GM12878 (cell line): ENCODE results near the gene AXL. TPM values are rescaled to one million over a fixed set of nuclear protein-coding genes. Genes with fewer than 3 reads are reported as not detected.

ENCODE experiments used
- ATAC-seq: fragments of 200-7000 bp; cut with Tn5 transposase; 3 replicates; pipeline ENCODE4 v1.9.1; 2020; ENCODE audit warnings: mild to moderate bottlenecking, moderate library complexity
- BruUV-seq: library from RNA; stranded (reverse); fragments of 400-500 nt; replicated peaks from 2 replicates; lab custom pipeline; 2021; lab: Mats Ljungman, UMichigan
- CTCF ChIA-PET: fragments of 300-600 bp; sonication (Branson Sonifier 250); formaldehyde crosslinking; extraction: SDS; loops from one replicate; lab custom pipeline; 2021; ENCODE audit warnings: inconsistent platforms; lab: Yijun Ruan, JAX
- POLR2A ChIA-PET: fragments of 350-600 bp; formaldehyde crosslinking; extraction: SDS; loops from one replicate; lab custom pipeline; 2021; ENCODE audit warnings: inconsistent platforms; lab: Charles Lee
- RAD21 ChIA-PET: fragments of 300-600 bp; sonication (Branson Sonifier 250); formaldehyde crosslinking; loops from one replicate; lab custom pipeline; 2023; ENCODE audit warnings: antibody characterized with exemption; ENCODE audit not compliant: unreplicated experiment; lab: Charles Lee
- SMC1A ChIA-PET: fragments of 300-600 bp; sonication (Branson Sonifier 250); formaldehyde crosslinking; loops from one replicate; lab custom pipeline; 2023; ENCODE audit not compliant: unreplicated experiment, uncharacterized antibody; lab: Charles Lee
- DNase-seq: peaks from one replicate; pipeline ENCODE4 v3.0.0-alpha.2; 2011; ENCODE audit warnings: low read depth, low spot score
- FAIRE-seq: peaks from 3 replicates; lab custom pipeline; 2011; peaks lifted over from hg19 to GRCh38; lab: Jason Lieb, UNC
- H2AFZ ChIP-seq: 2 replicates; pipeline ENCODE4 v1.6.0; 2011; ENCODE audit warnings: low read depth, low read length, control low read depth; ENCODE audit not compliant: control insufficient read depth
- H3K27ac ChIP-seq: 2 replicates; pipeline ENCODE4 v1.5.1; 2011; ENCODE audit warnings: control low read depth; ENCODE audit not compliant: control insufficient read depth, insufficient read depth
- H3K27me3 ChIP-seq, 2 experiments: replicated peaks in 1 of 2; 2 replicates each; pipeline versions ENCODE4 v1.6.0 to v1.6.1; 2011; ENCODE audit warnings: low read length in 1 of 2; ENCODE audit not compliant: control insufficient read depth in 2 of 2, insufficient read depth in 2 of 2
- H3K36me3 ChIP-seq, 2 experiments: 2 replicates each; pipeline ENCODE4 v1.5.1; 2011; ENCODE audit warnings: low read length in 1 of 2; ENCODE audit not compliant: control insufficient read depth in 2 of 2, insufficient read depth in 2 of 2
- H3K4me1 ChIP-seq: 2 replicates; pipeline ENCODE4 v1.6.1; 2011; ENCODE audit warnings: mild to moderate bottlenecking, low read length, moderate library complexity, mixed read lengths; ENCODE audit not compliant: control insufficient read depth, insufficient read depth
- H3K4me2 ChIP-seq: 2 replicates; pipeline ENCODE4 v1.6.0; 2011; ENCODE audit warnings: control low read depth; ENCODE audit not compliant: control insufficient read depth, insufficient read depth
- H3K4me3 ChIP-seq: fragments of 200-600 bp; sonication (generic); 2 replicates; pipeline ENCODE4 v1.5.1; 2016
- H3K79me2 ChIP-seq: 2 replicates; pipeline ENCODE4 v1.6.0; 2011; ENCODE audit warnings: low read length; ENCODE audit not compliant: control insufficient read depth, insufficient read depth
- H3K9ac ChIP-seq: 2 replicates; pipeline ENCODE4 v1.8.0; 2011; ENCODE audit warnings: low read length, control low read depth, mixed read lengths; ENCODE audit not compliant: control insufficient read depth, insufficient read depth
- H3K9me3 ChIP-seq: replicated peaks from 3 replicates; pipeline ENCODE4 v1.5.1; 2011; ENCODE audit warnings: mild to moderate bottlenecking, low read length; ENCODE audit not compliant: control insufficient read depth, insufficient read depth
- H4K20me1 ChIP-seq: 2 replicates; pipeline ENCODE4 v1.6.0; 2011; ENCODE audit not compliant: control insufficient read depth, insufficient read depth
- CUX1 ChIP-seq: IDR thresholded peaks from 2 replicates; pipeline ENCODE4 v1.6.1; 2012; ENCODE audit warnings: improper control_type of control experiment, low read depth, low read length; ENCODE audit not compliant: insufficient replicate concordance
- E2F8 ChIP-seq: fragments of 450-650 bp; IDR thresholded peaks from 2 replicates; pipeline ENCODE4 v1.6.1; 2018; ENCODE audit warnings: mild to moderate bottlenecking, low read depth, moderate library complexity; ENCODE audit not compliant: partially characterized antibody
- MAX ChIP-seq: IDR thresholded peaks from 2 replicates; pipeline ENCODE4 v1.6.1; 2012; ENCODE audit warnings: low read depth, low read length, improper control_type of control experiment
- MXI1 ChIP-seq: fragments of 150-350 bp; IDR thresholded peaks from 2 replicates; pipeline ENCODE4 v1.6.1; 2011; ENCODE audit warnings: low read depth, mild to moderate bottlenecking, inconsistent platforms, low read length, improper control_type of control experiment
- SKIL ChIP-seq: fragments of 450-650 bp; IDR thresholded peaks from 2 replicates; pipeline ENCODE4 v1.6.1; 2017; ENCODE audit warnings: mild to moderate bottlenecking, low read depth, inconsistent platforms; ENCODE audit not compliant: poor library complexity, severe bottlenecking
- STAT1 ChIP-seq: fragments of 450-650 bp; conservative IDR thresholded peaks from 2 replicates; pipeline ENCODE4 v1.6.1; 2014; ENCODE audit warnings: antibody characterized with exemption, mild to moderate bottlenecking
- ZSCAN29 ChIP-seq: fragments of 450-650 bp; IDR thresholded peaks from 2 replicates; pipeline ENCODE4 v1.6.1; 2017; ENCODE audit warnings: mild to moderate bottlenecking, moderate library complexity
- WGBS: methylation state at CpG from one replicate; pipeline ENCODE4 v1.1.6; 2016; ENCODE audit warnings: low lambda C conversion rate; ENCODE audit not compliant: insufficient replicate concordance, insufficient coverage; ENCODE audit errors: missing lambda C conversion rate; 5-methylcytosine and 5-hydroxymethylcytosine counted together
- in situ Hi-C: fragments of 300-500 bp; cut with MboI; formaldehyde crosslinking; loops from 9 replicates; pipeline ENCODE4 v1.14.3; 2018; ENCODE audit warnings: mixed read lengths
- intact Hi-C: fragments of 100-400 bp; cut with micrococcal nuclease; formaldehyde crosslinking; loops from one replicate; pipeline ENCODE4 v1.14.2; 2022; ENCODE audit not compliant: unreplicated experiment
- polyA plus RNA-seq, 11 experiments: library from polyadenylated mRNA; depleted of rRNA in 4 of 11; unstranded in 6 of 11; stranded (reverse) in 5 of 11; fragments of >200 nt; fragmentation: Nextera tagmentation in 4 of 11; fragmentation: Illumina TruSeq in 1 of 11; extraction: Ambion mirVana in 4 of 11; extraction: Trizol in 1 of 11; gene quantifications; 1 replicate in 1 of 11; 2 replicates in 10 of 11; pipeline versions ENCODE4 v1.2.1 to v1.2.3, GENCODE V29; 2011 to 2016; ENCODE audit warnings: inconsistent platforms in 2 of 11, missing spikeins in 2 of 11, low read depth in 1 of 11
- total RNA-seq, 4 experiments: library from RNA; depleted of rRNA in 3 of 4; stranded (reverse); fragments of >200 nt in 3 of 4; fragmentation: Illumina TruSeq in 1 of 4; extraction: Trizol in 1 of 4; gene quantifications; 2 replicates each; pipeline versions ENCODE4 v1.2.1 to v1.2.3, GENCODE V29; 2013 to 2021
- TF ChIP-seq, protein P1 (sequence below): IDR thresholded peaks from 2 replicates; pipeline ENCODE4 v1.6.1; 2012; ENCODE audit warnings: low read length, inconsistent platforms

Gene AXL
- total and polyA plus RNA-seq, 10 of the 15 experiments (the other 5 are each of a cell fraction or from before 2014, with no cell fraction given) = under 0.01 to 0.33 (median 0.07) TPM; not detected in 4

DNA sequence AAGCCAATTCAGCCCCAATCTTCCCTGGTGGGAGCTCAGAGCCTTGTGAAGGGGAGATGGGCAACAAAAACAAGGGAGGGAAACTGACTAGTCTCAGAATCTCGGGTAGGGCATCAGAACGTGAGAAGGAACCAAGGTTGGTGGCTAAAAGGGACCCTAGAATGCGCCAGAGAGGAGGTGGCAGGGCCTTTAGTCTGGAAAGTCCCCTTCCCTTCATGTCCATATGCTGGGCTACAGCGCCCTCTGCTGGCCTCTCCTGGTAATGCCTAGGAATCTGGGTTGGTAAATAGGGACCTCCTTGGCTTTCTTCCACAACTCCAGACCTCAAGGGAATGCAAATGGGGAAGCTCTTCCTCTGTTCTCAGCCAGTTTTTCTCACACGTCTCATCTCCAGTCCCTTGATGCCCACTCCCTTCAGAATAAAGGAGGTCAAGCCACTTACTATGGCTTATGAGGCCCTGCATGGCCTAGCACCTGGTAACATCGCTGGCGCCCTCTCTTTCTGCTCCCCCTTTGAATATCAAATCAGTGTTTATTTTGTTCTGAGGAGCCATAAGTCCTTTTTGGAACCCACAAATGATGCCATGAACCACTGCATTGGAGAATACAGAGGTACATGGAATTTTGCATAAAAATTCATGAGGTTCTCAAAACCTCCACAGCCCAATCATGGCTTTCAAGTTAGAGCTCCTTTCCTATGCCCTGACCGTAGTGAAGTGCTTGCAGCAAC is 89.6 kb downstream of the AXL start:
- peak overlapping the region; percentile 99 for H3K9ac ChIP-seq
- H3K4me3 ChIP-seq = peak overlapping the region; percentile 98
- ChIA-PET POLR2A (interaction anchor here (0.5 to 2.1 kb wide), 9 partner anchors 16 to 247 kb away, joined by 3 to 13 read pairs (median 4); partner anchors contain the start of gene HNRNPUL1), RAD21 (interaction anchor here (0.8 to 4.8 kb wide), 11 partner anchors 8 to 181 kb away, joined by 3 to 42 read pairs (median 5); partner anchors contain the start of genes B9D2, DMAC2, ERICH4 and HNRNPUL1), CTCF (interaction anchor here (0.6 to 7.2 kb wide), 29 partner anchors 8 to 763 kb away, joined by 3 to 84 read pairs (median 5); partner anchors contain the start of genes DMAC2 and HNRNPUL1), SMC1A (interaction anchor here (0.5 to 4.0 kb wide), 10 partner anchors 11 to 633 kb away, joined by 3 to 36 read pairs (median 5); partner anchors contain the start of genes B9D2 and HNRNPUL1)
- H3K4me1 ChIP-seq = peaks cover 39% of the 10 kb centered on the region
- in situ Hi-C loops (no loop called here), intact Hi-C loops (loop anchor here (1.0 kb wide), 2 partner anchors 45 to 104 kb away; no protein-coding TSS in a partner anchor)
- H3K9me3 ChIP-seq = no peaks in the 10 kb centered on the region
- H2AFZ ChIP-seq = no peak overlapping the region
- H3K27ac ChIP-seq = peak overlapping the region; percentile 97
- ATAC-seq = peak; percentile 74
- peak overlapping the region; percentile 92 for H3K4me2 ChIP-seq
- FAIRE-seq = peak; percentile 93
- WGBS = 9% methylated on average over 8 of the region's 8 CpGs
- H3K36me3 ChIP-seq = peaks cover 26 to 31% of the 10 kb centered on the region in 2 experiments
- BruUV-seq = no TSS peak
- peak; percentile 76 for DNase-seq
- no peaks in the 10 kb centered on the region for H4K20me1 ChIP-seq
- H3K27me3 ChIP-seq = no peaks in the 10 kb centered on the region
- peaks cover 35% of the 10 kb centered on the region for H3K79me2 ChIP-seq
- TF ChIP-seq E2F8 (no peak), MXI1 (peak; percentile 53; the same call in 1 of the 2 replicates), ZSCAN29 (no peak), MAX (no peak), CUX1 (no peak), SKIL (no peak), STAT1 (no peak)
- TF ChIP-seq, protein P1, sequence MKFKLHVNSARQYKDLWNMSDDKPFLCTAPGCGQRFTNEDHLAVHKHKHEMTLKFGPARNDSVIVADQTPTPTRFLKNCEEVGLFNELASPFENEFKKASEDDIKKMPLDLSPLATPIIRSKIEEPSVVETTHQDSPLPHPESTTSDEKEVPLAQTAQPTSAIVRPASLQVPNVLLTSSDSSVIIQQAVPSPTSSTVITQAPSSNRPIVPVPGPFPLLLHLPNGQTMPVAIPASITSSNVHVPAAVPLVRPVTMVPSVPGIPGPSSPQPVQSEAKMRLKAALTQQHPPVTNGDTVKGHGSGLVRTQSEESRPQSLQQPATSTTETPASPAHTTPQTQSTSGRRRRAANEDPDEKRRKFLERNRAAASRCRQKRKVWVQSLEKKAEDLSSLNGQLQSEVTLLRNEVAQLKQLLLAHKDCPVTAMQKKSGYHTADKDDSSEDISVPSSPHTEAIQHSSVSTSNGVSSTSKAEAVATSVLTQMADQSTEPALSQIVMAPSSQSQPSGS = no peak
